Regular cardiac myocyte (primary cell): ENCODE measurements around the gene MRPL10. TPM values are rescaled to one million over a fixed set of nuclear protein-coding genes. Genes with fewer than 3 reads are reported as not detected.

Source experiments
- total RNA-seq: library from RNA; depleted of rRNA; stranded (reverse); fragments of >200 nt; gene quantifications from 2 replicates; pipeline ENCODE4 v1.2.3, GENCODE V29; 2014

MRPL10 gene
- 14.4 and 26.6 TPM in 2 replicates for total RNA-seq

DNA sequence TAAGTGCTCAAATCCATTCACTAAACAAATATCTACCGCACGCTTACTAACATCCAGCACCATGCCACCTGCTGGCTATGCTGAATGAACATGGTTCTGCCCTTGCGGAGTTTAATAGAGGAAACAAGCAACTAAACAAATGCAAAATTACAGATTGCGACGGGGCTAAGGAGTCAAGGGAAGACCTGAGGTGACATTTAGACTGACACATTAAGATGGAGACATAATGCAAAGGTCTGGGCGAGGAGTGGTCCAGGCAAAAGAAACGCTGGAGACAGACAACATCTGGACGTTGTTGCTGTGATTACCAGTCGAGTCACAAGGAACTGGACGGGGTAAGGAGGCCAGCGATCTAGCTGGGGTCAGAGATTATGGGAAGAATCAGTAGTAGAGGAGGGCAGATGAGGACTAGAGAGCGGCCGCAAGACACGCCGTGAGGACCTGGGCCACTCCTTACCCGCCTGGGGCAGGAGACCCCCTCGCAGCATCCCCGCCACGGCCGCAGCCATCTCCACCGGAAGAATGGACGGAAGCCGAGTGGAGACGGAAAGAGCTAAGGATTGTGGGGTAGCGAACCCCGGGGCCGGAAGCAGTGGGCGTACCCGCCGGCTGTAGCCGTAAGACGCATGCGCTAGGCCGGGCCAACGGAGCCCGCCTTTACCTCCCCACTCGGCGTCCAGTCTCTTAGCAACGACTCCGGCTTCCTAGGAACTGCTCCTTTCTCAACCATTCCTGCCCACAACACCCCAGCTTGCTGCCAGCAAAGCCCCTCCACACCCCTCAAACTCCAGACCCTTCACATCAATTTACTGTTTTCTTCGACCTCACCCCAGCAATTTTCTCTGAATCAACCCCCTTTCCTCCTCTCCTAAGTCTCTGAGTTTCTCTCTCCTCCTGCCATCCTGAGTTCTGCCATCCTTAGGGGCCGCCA is at the start of gene MRPL10, which contains the start of gene LRRC46:
Gene MRPL10 (minus strand): TSS at position 539 of the 931 bp plus-strand sequence. CDS start 30 bp downstream, at position 509.
Gene LRRC46 (plus strand): TSS at position 668 of the 931 bp plus-strand sequence. CDS start 320 bp downstream, outside the sequence.

DNA sequence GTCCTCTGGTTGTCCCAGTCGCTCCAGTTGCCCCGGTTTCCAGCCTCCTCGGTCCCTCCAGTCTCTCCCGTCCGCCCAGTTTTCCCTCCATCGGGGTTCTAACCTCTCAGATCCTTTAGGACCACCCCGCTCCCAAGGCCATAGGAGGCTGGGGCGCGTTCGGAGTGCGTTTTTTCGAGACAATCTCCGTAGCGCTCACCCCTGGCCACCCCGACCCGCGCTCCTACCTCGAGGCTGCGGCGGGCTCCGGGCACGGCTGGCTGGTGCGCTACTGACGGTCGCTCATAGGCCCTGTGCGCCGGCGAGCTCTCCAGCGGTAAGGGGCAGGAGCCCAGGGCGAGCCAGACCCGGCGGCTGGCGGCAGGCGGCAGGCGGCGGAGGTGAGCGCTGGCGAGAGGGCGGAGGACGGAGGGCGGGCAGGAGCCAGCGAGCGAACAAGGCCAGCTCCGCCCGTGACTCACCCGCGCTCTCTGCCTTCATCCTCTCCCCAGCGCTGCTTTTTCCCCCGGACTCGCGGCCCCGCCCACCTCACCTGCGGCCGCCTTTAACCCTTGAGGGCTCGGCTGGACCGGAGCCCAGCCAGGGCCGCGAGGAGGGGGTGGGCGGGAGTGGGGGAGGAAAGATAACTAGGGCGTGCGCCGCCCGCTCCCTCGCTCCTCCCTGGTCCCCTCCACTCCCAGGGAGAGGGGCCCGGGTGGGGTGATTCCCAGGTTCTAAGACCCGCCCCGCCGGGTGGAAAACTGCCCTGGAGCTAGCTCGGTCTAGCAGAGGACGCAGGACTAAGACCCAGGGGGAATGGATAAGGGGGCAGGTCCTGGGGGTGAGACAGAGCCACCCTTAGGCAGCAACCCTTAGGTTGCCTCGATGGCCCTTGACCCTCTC is 19.6 kb upstream of the MRPL10 start, which contains the start of gene SP6:
Gene SP6 (minus strand): TSS at position 472 of the 882 bp plus-strand sequence. CDS start 2,734 bp downstream, outside the sequence.

GRCh38 chr17:47840742-47841487 is 9.6 kb upstream of the MRPL10 start, which contains the start of gene SCRN2:
SCRN2 (minus strand) TSS chr17:47841273; CDS start chr17:47840843, 430 bp downstream.

GRCh38 chr17:47821424-47822391 is 9.6 kb downstream of the MRPL10 start, which contains the start of gene OSBPL7:
OSBPL7 (minus strand) TSS chr17:47821794; CDS start chr17:47820278, 1,516 bp downstream.

Other genes starting within 250 kb of the MRPL10 start
- gene KPNB1, start 181.6 kb downstream of the MRPL10 start, total RNA-seq: 339 and 614 TPM in 2 replicates
- gene TBKBP1, start 137.4 kb downstream of the MRPL10 start, total RNA-seq: 1.2 and 9.0 TPM in 2 replicates
- gene TBX21, start 98.3 kb downstream of the MRPL10 start, total RNA-seq: not detected in 2 replicates
- gene OSBPL7, start 9.7 kb downstream of the MRPL10 start, total RNA-seq: 4.2 and 9.6 TPM in 2 replicates
- 0.19 TPM in 1 of 2 replicates, not detected in the other for gene LRRC46, start 129 bp upstream of the MRPL10 start, total RNA-seq
- gene SCRN2, start 9.7 kb upstream of the MRPL10 start, total RNA-seq: 18.2 and 32.7 TPM in 2 replicates
- gene SP6, start 19.6 kb upstream of the MRPL10 start, total RNA-seq: under 0.01 and 0.56 TPM in 2 replicates
- gene SP2, start 64.7 kb upstream of the MRPL10 start, total RNA-seq: 0.19 and 0.28 TPM in 2 replicates
- 40.0 and 59.6 TPM in 2 replicates for gene PNPO, start 110.0 kb upstream of the MRPL10 start, total RNA-seq
- gene PRR15L, start 126.3 kb upstream of the MRPL10 start, total RNA-seq: not detected in 2 replicates
- gene CDK5RAP3, start 139.6 kb upstream of the MRPL10 start, total RNA-seq: 63.7 and 76.5 TPM in 2 replicates
- gene COPZ2, start 206.3 kb upstream of the MRPL10 start, total RNA-seq: 49.9 and 63.3 TPM in 2 replicates
- 134 and 148 TPM in 2 replicates for gene NFE2L1, start 216.8 kb upstream of the MRPL10 start, total RNA-seq